IMR-90 (cell line): ENCODE data around the gene MTTP. TPM values are rescaled to one million over a fixed set of nuclear protein-coding genes. Genes with fewer than 3 reads are reported as not detected.

Experiments
- ATAC-seq: fragments of 200-7000 bp; cut with Tn5 transposase; 2 replicates; pipeline ENCODE4 v1.9.1; 2020; ENCODE audit warnings: low read depth, mild to moderate bottlenecking, moderate library complexity
- BruUV-seq: library from RNA; stranded (reverse); fragments of 400-500 nt; replicated peaks from 2 replicates; lab custom pipeline; 2021; lab: Mats Ljungman, UMichigan
- CTCF ChIA-PET: fragments of 300-600 bp; formaldehyde crosslinking; extraction: SDS; loops from one replicate; lab custom pipeline; 2021; ENCODE audit warnings: antibody characterized with exemption; lab: Yijun Ruan, JAX
- POLR2A ChIA-PET: fragments of 300-600 bp; sonication (Branson Sonifier 250); formaldehyde crosslinking; loops from one replicate; lab custom pipeline; 2022; ENCODE audit warnings: antibody characterized with exemption; ENCODE audit not compliant: unreplicated experiment; lab: Charles Lee
- DNase-seq: peaks from one replicate; pipeline ENCODE4 v3.0.0; 2013
- H2AFZ ChIP-seq: replicated peaks from 2 replicates; pipeline ENCODE3; 2013; ENCODE audit warnings: low read length, mild to moderate bottlenecking; ENCODE audit not compliant: poor library complexity
- H2AK5ac ChIP-seq: 2 replicates; pipeline ENCODE4 v1.6.1; 2013; ENCODE audit warnings: low read depth, low read length, inconsistent platforms
- H2AK9ac ChIP-seq: replicated peaks from 2 replicates; pipeline ENCODE3; 2013; ENCODE audit warnings: mild to moderate bottlenecking, low read depth, low read length, moderate library complexity; ENCODE audit not compliant: poor library complexity
- H2BK120ac ChIP-seq: 2 replicates; pipeline ENCODE4 v1.6.1; 2013; ENCODE audit warnings: low read depth, low read length, inconsistent platforms
- H2BK15ac ChIP-seq: 3 replicates; pipeline ENCODE4 v1.6.1; 2013; ENCODE audit warnings: low read depth, low read length, inconsistent platforms
- H2BK20ac ChIP-seq: 2 replicates; pipeline ENCODE4 v1.6.1; 2013; ENCODE audit warnings: low read depth, mild to moderate bottlenecking, inconsistent platforms, low read length, moderate library complexity
- H2BK5ac ChIP-seq: 2 replicates; pipeline ENCODE4 v1.6.1; 2013; ENCODE audit warnings: mild to moderate bottlenecking, low read depth, low read length, inconsistent platforms; ENCODE audit not compliant: poor library complexity, severe bottlenecking
- H3K14ac ChIP-seq: replicated peaks from 2 replicates; pipeline ENCODE4 v1.6.1; 2013; ENCODE audit warnings: low read depth, low read length, inconsistent platforms
- H3K18ac ChIP-seq: 2 replicates; pipeline ENCODE4 v1.6.1; 2013; ENCODE audit warnings: low read depth, low read length, control low read depth
- H3K23ac ChIP-seq: 2 replicates; pipeline ENCODE4 v1.6.1; 2013; ENCODE audit warnings: low read depth, low read length, inconsistent platforms
- H3K27ac ChIP-seq: 2 replicates; pipeline ENCODE4 v1.5.1; 2013; ENCODE audit warnings: mild to moderate bottlenecking, control low read depth, low read length; ENCODE audit not compliant: insufficient read depth
- H3K27me3 ChIP-seq: 2 replicates; pipeline ENCODE4 v1.6.1; 2013; ENCODE audit warnings: low read length; ENCODE audit not compliant: control insufficient read depth, insufficient read depth
- H3K36me3 ChIP-seq: 2 replicates; pipeline ENCODE4 v1.6.1; 2013; ENCODE audit warnings: low read length, mixed read lengths; ENCODE audit not compliant: control insufficient read depth, insufficient read depth
- H3K4ac ChIP-seq: 2 replicates; pipeline ENCODE4 v1.6.1; 2013; ENCODE audit warnings: low read depth, low read length, inconsistent platforms
- H3K4me1 ChIP-seq: 2 replicates; pipeline ENCODE4 v1.6.1; 2013; ENCODE audit warnings: low read length, mixed read lengths; ENCODE audit not compliant: control insufficient read depth, insufficient read depth
- H3K4me2 ChIP-seq: 2 replicates; pipeline ENCODE4 v1.6.1; 2013; ENCODE audit warnings: low read depth, mild to moderate bottlenecking, control low read depth, low read length, moderate library complexity
- H3K4me3 ChIP-seq: 2 replicates; pipeline ENCODE4 v1.5.1; 2013; ENCODE audit warnings: low read depth, mild to moderate bottlenecking, control low read depth, low read length, moderate library complexity; ENCODE audit not compliant: insufficient read depth
- H3K56ac ChIP-seq: 2 replicates; pipeline ENCODE4 v1.6.1; 2013; ENCODE audit warnings: low read length, inconsistent platforms; ENCODE audit not compliant: insufficient read depth; ENCODE audit errors: extremely low read depth
- H3K79me1 ChIP-seq, 2 experiments: 2 replicates each; pipeline ENCODE4 v1.6.1; 2013; ENCODE audit warnings: low read length in 2 of 2, inconsistent platforms in 1 of 2, low read depth in 1 of 2
- H3K9ac ChIP-seq: 2 replicates; pipeline ENCODE4 v1.6.1; 2013; ENCODE audit warnings: low read depth, low read length, control low read depth
- H3K9me1 ChIP-seq: 2 replicates; pipeline ENCODE4 v1.6.1; 2013; ENCODE audit warnings: low read length, inconsistent platforms; ENCODE audit not compliant: insufficient read depth
- H3K9me3 ChIP-seq: 2 replicates; pipeline ENCODE4 v1.6.1; 2013; ENCODE audit warnings: low read length; ENCODE audit not compliant: control insufficient read depth, insufficient read depth
- H4K20me1 ChIP-seq: 2 replicates; pipeline ENCODE4 v1.6.1; 2013; ENCODE audit warnings: low read length, inconsistent platforms; ENCODE audit not compliant: insufficient read depth
- H4K5ac ChIP-seq: 2 replicates; pipeline ENCODE4 v1.6.1; 2013; ENCODE audit warnings: mild to moderate bottlenecking, low read depth, low read length, control low read depth
- H4K8ac ChIP-seq, 2 experiments: 2 replicates each; pipeline ENCODE4 v1.6.1; 2013; ENCODE audit warnings: low read depth in 2 of 2, low read length in 2 of 2, control low read depth in 1 of 2, inconsistent platforms in 1 of 2
- H4K91ac ChIP-seq: 2 replicates; pipeline ENCODE4 v1.6.1; 2013; ENCODE audit warnings: low read depth, low read length, inconsistent platforms; ENCODE audit not compliant: insufficient read depth
- CEBPB ChIP-seq: IDR thresholded peaks from 2 replicates; pipeline ENCODE4 v1.6.1; 2012; ENCODE audit warnings: low read depth, low read length, improper control_type of control experiment
- CHD1 ChIP-seq: IDR thresholded peaks from 2 replicates; pipeline ENCODE4 v1.6.1; 2012; ENCODE audit warnings: low read depth, low read length, improper control_type of control experiment
- CTCF ChIP-seq: conservative IDR thresholded peaks from 2 replicates; pipeline ENCODE4 v1.5.1; 2012; ENCODE audit warnings: mild to moderate bottlenecking, low read depth, low read length, improper control_type of control experiment
- FOS ChIP-seq: fragments of 150-350 bp; IDR thresholded peaks from 2 replicates; pipeline ENCODE4 v1.6.1; 2016; ENCODE audit warnings: low read depth, low read length
- MAFK ChIP-seq: IDR thresholded peaks from 2 replicates; pipeline ENCODE4 v1.6.1; 2012; ENCODE audit warnings: low read depth, low read length, improper control_type of control experiment
- MAZ ChIP-seq: IDR thresholded peaks from 2 replicates; pipeline ENCODE4 v1.6.1; 2012; ENCODE audit warnings: low read depth, mild to moderate bottlenecking, low read length, improper control_type of control experiment, moderate library complexity, borderline replicate concordance
- MXI1 ChIP-seq: IDR thresholded peaks from 2 replicates; pipeline ENCODE4 v1.6.1; 2012; ENCODE audit warnings: low read depth, mild to moderate bottlenecking, low read length, moderate library complexity, borderline replicate concordance
- NFE2L2 ChIP-seq: fragments of 150-350 bp; IDR thresholded peaks from 2 replicates; pipeline ENCODE4 v1.6.1; 2016; ENCODE audit warnings: low read depth, mild to moderate bottlenecking, low read length
- POLR2A ChIP-seq: IDR thresholded peaks from 2 replicates; pipeline ENCODE4 v1.6.1; 2012; ENCODE audit warnings: mild to moderate bottlenecking, low read depth, low read length
- RCOR1 ChIP-seq: IDR thresholded peaks from 2 replicates; pipeline ENCODE4 v1.6.1; 2012; ENCODE audit warnings: mild to moderate bottlenecking, low read length, improper control_type of control experiment; ENCODE audit not compliant: insufficient replicate concordance
- RFX5 ChIP-seq: IDR thresholded peaks from 2 replicates; pipeline ENCODE4 v1.8.0; 2012; ENCODE audit warnings: low read depth, mild to moderate bottlenecking, low read length, moderate library complexity
- USF2 ChIP-seq: fragments of 150-350 bp; IDR thresholded peaks from 2 replicates; pipeline ENCODE4 v1.6.1; 2017; ENCODE audit warnings: mild to moderate bottlenecking, antibody characterized with exemption, low read length, low read depth
- WGBS, 2 experiments: methylation state at CpG; one replicate each; pipeline versions ENCODE4 v1.1.5 to v1.1.7; 2013; ENCODE audit warnings: missing lambda C conversion rate in 2 of 2; ENCODE audit not compliant: insufficient read length in 1 of 2; ENCODE audit errors: extremely low coverage in 2 of 2; 5-methylcytosine and 5-hydroxymethylcytosine counted together
- dilution Hi-C: fragments of 300-500 bp; cut with HindIII; formaldehyde crosslinking; loops from one replicate; pipeline ENCODE4 v1.14.3; 2018; ENCODE audit warnings: low sequenced_read_pairs; ENCODE audit not compliant: unreplicated experiment
- in situ Hi-C: fragments of 300-500 bp; cut with MboI; formaldehyde crosslinking; loops from 3 replicates; pipeline ENCODE4 v1.14.3; 2019; ENCODE audit warnings: low sequenced_read_pairs, inconsistent platforms, mixed read lengths
- intact Hi-C: fragments of 100-400 bp; cut with micrococcal nuclease; formaldehyde crosslinking; loops from 2 replicates; pipeline ENCODE4 v1.10.0; 2022
- polyA plus RNA-seq, 3 experiments: library from polyadenylated mRNA; depleted of rRNA; stranded (reverse); fragments of >200 nt; gene quantifications; 2 replicates each; pipeline ENCODE4 v1.2.3, GENCODE V29; 2012; ENCODE audit warnings: low replicate concordance in 1 of 3
- total RNA-seq: library from RNA; depleted of rRNA; stranded (reverse); fragments of >200 nt; gene quantifications from 2 replicates; pipeline ENCODE4 v1.2.3, GENCODE V29; 2012

Gene MTTP
- total and polyA plus RNA-seq, 2 of the 4 experiments (the other 2 are of a cell fraction): under 0.01 to 0.03 TPM

GRCh38 chr4:99537674-99538073 lies 37.0 kb upstream of the MTTP start:
- no peak overlapping the region for H2AFZ ChIP-seq
- no CpG with 5 or more reads among the region's 4 CpGs for WGBS, 2 experiments
- no peaks in the 10 kb centered on the region for H3K4me1 ChIP-seq
- H3K9me1 ChIP-seq: no peaks in the 10 kb centered on the region
- no peak overlapping the region for H3K23ac ChIP-seq
- DNase-seq (no peak), ATAC-seq (no peak)
- H3K56ac ChIP-seq: no peak overlapping the region
- H3K27ac ChIP-seq: no peak overlapping the region
- POLR2A ChIA-PET: no interaction called here
- no peak overlapping the region for H3K14ac ChIP-seq
- dilution Hi-C loops (no loop called here), intact Hi-C loops (no loop called here), in situ Hi-C loops (no loop called here)
- H4K5ac ChIP-seq: no peak overlapping the region
- CTCF ChIA-PET: no interaction called here
- H3K27me3 ChIP-seq: peaks cover 3% of the 10 kb centered on the region; the same call in 1 of the 2 replicates
- H3K36me3 ChIP-seq: no peaks in the 10 kb centered on the region
- H2BK15ac ChIP-seq: no peak overlapping the region
- H3K79me1 ChIP-seq: no peaks in the 10 kb centered on the region
- no peak overlapping the region for H3K4ac ChIP-seq
- H4K91ac ChIP-seq: no peak overlapping the region
- no peak overlapping the region for H3K4me3 ChIP-seq
- TF ChIP-seq MAZ (no peak), FOS (no peak), CEBPB (no peak), NFE2L2 (no peak), POLR2A (no peak), MXI1 (no peak), CTCF (no peak), RFX5 (no peak), CHD1 (no peak), RCOR1 (no peak), USF2 (no peak), MAFK (no peak)
- no peak overlapping the region for H3K18ac ChIP-seq
- H3K4me2 ChIP-seq: no peak overlapping the region
- H4K8ac ChIP-seq: no peak overlapping the region
- H2BK20ac ChIP-seq: no peak overlapping the region
- no peak overlapping the region for H3K9ac ChIP-seq
- no peaks in the 10 kb centered on the region for H4K20me1 ChIP-seq
- H2AK9ac ChIP-seq: no peak overlapping the region
- H2AK5ac ChIP-seq: no peak overlapping the region
- no peak overlapping the region for H2BK5ac ChIP-seq
- no peaks in the 10 kb centered on the region for H3K9me3 ChIP-seq
- BruUV-seq: no TSS peak
- H2BK120ac ChIP-seq: no peak overlapping the region
